HG02759 (cell line): ENCODE data around the gene RPS6KA4.

Experiments used
- ATAC-seq: cut with Tn5 transposase; IDR thresholded peaks from one replicate; pipeline ENCODE4 v1.9.1; 2021; ENCODE audit warnings: mild to moderate bottlenecking, moderate library complexity; ENCODE audit not compliant: unreplicated experiment

The RPS6KA4 gene

GRCh38 chr11:64324692-64325469, 34.1 kb upstream of the RPS6KA4 start:
- ATAC-seq: no peak

GRCh38 chr11:64327375-64327774, 31.6 kb upstream of the RPS6KA4 start:
- ATAC-seq: no peak

- no peak for ATAC-seq
Measured at GRCh38 chr11:64327993-64328392, 31.0 kb upstream of the RPS6KA4 start.

GRCh38 chr11:64330888-64331287, 28.1 kb upstream of the RPS6KA4 start:
- ATAC-seq: no peak

- peak; percentile 64 for ATAC-seq
Measured at GRCh38 chr11:64331569-64332371, 27.2 kb upstream of the RPS6KA4 start.

- ATAC-seq: no peak
Measured at GRCh38 chr11:64333556-64333955, 25.4 kb upstream of the RPS6KA4 start.

GRCh38 chr11:64334764-64335735, 23.9 kb upstream of the RPS6KA4 start:
- peak; percentile 77 for ATAC-seq

- no peak for ATAC-seq
Measured at GRCh38 chr11:64337538-64338249, 21.3 kb upstream of the RPS6KA4 start.

- no peak for ATAC-seq
Measured at GRCh38 chr11:64338716-64339115, 20.2 kb upstream of the RPS6KA4 start.

- ATAC-seq: no peak
Measured at GRCh38 chr11:64339286-64339685, 19.7 kb upstream of the RPS6KA4 start.

GRCh38 chr11:64339754-64340408, 19.1 kb upstream of the RPS6KA4 start, which contains the start of gene CCDC88B:
CCDC88B (plus strand) TSS chr11:64340204; CDS start chr11:64340267, 63 bp downstream.
- peak; percentile 52 for ATAC-seq

- ATAC-seq: peak; percentile 45
Measured at GRCh38 chr11:64340671-64341335, 18.2 kb upstream of the RPS6KA4 start.

- no peak for ATAC-seq
Measured at GRCh38 chr11:64341429-64341828, 17.5 kb upstream of the RPS6KA4 start.

GRCh38 chr11:64341851-64342791, 16.8 kb upstream of the RPS6KA4 start:
- peak; percentile 55 for ATAC-seq

- ATAC-seq: no peak
Measured at GRCh38 chr11:64342869-64343745, 15.9 kb upstream of the RPS6KA4 start.

GRCh38 chr11:64343767-64344559, 15.0 kb upstream of the RPS6KA4 start:
- no peak for ATAC-seq
